GM12801 (cell line): ENCODE data around the gene KLKB1.

Source experiments
- TF ChIP-seq, protein P1 (sequence below): IDR thresholded peaks from one replicate; pipeline ENCODE4 v1.5.1; 2011; ENCODE audit warnings: control low read depth; ENCODE audit not compliant: insufficient read length; ENCODE audit errors: extremely low read depth

Gene KLKB1

DNA sequence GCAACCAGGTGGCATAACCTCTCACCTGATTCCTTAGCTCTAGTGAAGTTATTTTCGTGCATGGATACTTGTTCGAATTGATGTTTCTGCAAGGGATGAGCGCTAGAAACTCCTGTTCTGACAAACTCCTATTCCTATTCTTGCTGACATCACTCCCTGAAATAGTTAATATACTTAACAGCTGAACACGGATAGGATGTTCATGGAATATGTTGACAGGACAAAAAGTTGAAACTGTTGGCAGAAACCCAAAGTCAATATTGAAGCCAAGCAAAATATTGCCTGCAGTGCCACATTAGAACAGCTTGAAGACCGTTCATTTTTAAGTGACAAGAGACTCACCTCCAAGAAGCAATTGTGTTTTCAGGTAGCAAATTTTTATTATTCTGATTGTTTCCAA, at the start of gene KLKB1:
KLKB1 (plus strand) TSS at position 287 of the 400 bp plus-strand sequence. CDS start 689 bp downstream, outside the sequence.
- TF ChIP-seq, protein P1, sequence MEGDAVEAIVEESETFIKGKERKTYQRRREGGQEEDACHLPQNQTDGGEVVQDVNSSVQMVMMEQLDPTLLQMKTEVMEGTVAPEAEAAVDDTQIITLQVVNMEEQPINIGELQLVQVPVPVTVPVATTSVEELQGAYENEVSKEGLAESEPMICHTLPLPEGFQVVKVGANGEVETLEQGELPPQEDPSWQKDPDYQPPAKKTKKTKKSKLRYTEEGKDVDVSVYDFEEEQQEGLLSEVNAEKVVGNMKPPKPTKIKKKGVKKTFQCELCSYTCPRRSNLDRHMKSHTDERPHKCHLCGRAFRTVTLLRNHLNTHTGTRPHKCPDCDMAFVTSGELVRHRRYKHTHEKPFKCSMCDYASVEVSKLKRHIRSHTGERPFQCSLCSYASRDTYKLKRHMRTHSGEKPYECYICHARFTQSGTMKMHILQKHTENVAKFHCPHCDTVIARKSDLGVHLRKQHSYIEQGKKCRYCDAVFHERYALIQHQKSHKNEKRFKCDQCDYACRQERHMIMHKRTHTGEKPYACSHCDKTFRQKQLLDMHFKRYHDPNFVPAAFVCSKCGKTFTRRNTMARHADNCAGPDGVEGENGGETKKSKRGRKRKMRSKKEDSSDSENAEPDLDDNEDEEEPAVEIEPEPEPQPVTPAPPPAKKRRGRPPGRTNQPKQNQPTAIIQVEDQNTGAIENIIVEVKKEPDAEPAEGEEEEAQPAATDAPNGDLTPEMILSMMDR = no peak

DNA sequence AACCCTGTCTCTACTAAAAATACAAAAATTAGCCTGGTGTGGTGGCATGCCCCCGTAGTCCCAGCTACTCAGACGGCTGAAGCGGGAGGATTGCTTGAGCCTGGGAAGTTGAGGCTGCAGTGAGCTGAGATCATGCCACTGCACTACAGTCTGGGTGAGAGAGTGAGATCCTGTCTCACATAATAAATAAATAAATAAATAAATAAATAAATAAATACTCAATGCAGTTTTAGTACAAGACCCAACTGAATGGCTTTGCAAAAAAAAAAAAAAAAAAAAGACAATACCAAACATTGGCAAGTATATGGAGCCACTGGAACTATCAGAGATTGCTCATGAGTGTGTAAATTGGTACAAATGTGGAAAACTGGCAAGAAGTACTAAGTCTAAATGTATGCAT, 39.2 kb upstream of the KLKB1 start:
- TF ChIP-seq, protein P1 = no peak

DNA sequence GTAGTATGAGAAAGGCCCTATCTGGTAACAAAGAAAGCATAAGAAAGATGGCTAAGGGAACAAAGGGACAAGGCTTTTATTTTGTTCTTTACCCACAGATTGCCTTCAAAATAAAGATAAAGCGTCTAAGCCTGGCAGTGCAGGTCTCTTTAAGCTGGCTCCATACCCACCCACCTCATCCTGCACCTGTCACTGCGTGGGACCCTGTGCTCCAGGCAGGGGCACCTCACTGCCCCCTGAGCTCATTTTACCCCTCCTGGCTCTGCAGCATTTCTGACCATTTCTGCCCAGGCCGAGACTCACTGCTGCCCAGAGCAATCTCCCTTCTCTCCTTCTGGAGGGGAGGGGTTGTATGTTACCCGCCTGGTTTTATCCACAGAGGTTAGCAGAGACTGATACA, 37.7 kb upstream of the KLKB1 start:
- TF ChIP-seq, protein P1 = no peak

DNA sequence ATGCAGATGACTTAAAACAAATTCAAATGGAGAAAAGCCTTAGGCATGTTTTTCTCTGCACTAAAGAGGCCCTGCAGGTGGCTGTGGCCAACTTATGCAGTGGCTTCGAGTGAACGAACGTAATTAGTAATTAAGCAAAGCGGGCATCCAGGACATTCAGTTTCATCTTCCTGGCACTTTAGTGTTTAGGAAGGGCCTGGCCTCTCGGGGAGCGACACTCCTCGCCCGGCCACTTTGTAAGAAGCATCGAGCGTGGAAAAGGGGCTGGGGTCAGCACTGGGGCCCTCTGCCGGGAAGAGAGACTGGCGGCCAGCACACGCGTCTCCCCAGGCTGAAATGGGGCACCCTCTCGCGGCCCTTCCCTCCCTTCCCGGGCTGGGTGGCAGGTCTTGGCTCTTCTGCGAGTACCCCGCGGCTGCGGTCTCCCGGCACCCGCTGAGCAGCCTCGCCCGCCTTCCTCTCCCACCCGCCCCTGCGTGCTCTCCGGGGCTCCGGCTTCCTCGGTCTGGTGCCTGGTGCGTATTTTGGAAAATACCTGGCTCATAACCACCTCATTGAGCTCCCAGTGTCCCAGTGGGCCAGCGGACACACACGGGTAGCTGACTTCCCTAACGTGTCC, 36.6 kb upstream of the KLKB1 start:
- TF ChIP-seq, protein P1 = no peak

DNA sequence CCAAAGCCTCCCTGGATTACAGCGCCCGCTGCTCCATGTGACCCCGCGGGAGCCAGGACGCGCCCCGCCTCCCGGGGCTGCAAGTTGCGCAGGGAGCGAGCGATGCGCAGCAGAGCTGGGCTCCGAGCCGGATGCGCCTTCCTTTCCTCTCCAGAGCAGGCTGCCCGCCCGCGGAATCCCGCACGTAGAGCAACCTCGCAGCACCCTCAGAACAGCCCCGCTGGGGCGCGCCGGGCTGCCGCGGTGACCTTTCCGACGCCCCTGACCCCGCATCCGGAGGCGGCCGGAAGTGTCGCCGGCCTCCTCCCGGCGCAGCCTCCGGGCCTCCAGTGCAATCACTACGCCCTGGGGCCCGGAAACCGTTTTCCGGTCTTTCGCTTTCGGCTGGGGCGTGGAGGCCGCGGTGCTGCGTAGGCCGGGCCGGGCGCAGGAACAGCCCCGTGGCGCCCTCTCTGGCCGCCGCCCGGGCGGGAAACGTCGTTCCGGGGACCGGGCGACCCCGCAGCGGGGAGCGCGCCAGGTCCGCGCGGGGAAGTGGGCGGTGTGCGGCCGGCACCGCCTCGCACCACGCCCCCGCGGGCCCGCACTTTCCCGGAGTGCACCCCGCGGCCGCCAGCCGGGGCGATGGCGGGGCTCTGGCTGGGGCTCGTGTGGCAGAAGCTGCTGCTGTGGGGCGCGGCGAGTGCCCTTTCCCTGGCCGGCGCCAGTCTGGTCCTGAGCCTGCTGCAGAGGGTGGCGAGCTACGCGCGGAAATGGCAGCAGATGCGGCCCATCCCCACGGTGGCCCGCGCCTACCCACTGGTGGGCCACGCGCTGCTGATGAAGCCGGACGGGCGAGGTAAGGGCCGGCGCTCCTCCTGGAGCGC, 35.9 kb upstream of the KLKB1 start, which contains the start of gene CYP4V2:
CYP4V2 (plus strand) TSS at position 368 of the 866 bp plus-strand sequence; CDS start at position 625, 257 bp downstream.
- TF ChIP-seq, protein P1 = no peak

DNA sequence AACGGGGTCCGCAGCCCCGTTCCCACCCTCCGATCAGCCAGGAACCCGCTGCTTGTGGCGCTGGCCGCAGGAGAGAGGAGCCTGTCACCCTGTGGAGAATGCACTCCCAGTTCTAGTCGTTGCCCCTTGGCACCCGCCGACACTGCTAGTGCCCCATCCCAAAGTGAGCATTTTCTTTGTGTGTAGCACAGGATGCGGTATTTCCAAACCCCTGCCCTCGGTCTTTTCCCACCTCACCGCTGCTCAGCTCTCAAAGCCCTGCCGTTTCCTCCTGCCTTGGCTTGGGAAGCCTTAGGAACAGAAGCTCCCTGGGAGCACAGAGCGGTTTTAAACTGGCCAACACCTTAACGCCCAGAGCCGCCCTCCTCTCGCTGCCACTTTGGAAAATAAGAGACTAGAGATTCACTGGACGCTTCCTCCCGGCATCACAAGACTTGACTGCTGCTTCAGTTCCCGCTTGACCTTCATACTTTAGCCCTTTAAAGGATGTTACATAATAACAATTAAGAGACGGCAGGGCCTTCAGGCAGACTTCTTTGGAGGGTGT, 35.2 kb upstream of the KLKB1 start:
- TF ChIP-seq, protein P1 = no peak

DNA sequence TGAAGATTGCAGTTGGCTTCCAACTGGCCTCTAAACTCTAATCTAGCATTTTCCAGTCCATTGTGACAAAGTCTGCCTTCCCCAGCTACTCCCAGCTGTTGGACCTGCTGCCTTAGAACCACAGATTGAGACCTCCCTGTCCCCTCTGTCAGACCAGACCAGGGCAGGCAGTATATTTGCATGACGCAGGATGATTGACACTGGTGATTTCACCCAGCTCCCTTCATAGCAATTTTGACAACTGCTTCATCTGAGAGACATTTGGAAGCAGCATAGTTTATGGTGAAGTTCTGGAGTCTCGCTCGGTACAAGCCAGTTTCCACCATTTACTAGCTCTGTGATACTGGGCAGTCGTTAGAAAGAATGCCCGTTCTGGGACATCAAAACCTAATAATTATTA, 33.5 kb upstream of the KLKB1 start:
- TF ChIP-seq, protein P1 = no peak
